VCaP (cell line): ENCODE measurements around the gene GATA6.

Source experiments
- H3K27ac ChIP-seq: fragments of 450-650 bp; 2 replicates; pipeline ENCODE4 v1.5.1; 2017
- CTCF ChIP-seq: fragments of 450-650 bp; conservative IDR thresholded peaks from 2 replicates; pipeline ENCODE4 v1.5.1; 2017; ENCODE audit warnings: mild to moderate bottlenecking, moderate library complexity

Gene GATA6

GRCh38 chr18:22167091-22167470 is 2.3 kb upstream of the GATA6 start:
- H3K27ac ChIP-seq, result no peak overlapping the region
- no peak for TF ChIP-seq CTCF

- peak overlapping the region; percentile 90; the same call in 1 of the 2 replicates for H3K27ac ChIP-seq
- no peak for TF ChIP-seq CTCF
These were observed 1.7 kb upstream of the GATA6 start for GRCh38 chr18:22167471-22168241.

- peak overlapping the region; percentile 90 for H3K27ac ChIP-seq
- peak; percentile 43; the same call in 1 of the 2 replicates for TF ChIP-seq CTCF
These were observed 948 bp upstream of the GATA6 start for GRCh38 chr18:22168360-22168921.

- H3K27ac ChIP-seq, result peak overlapping the region; percentile 90
These were observed 566 bp downstream of the GATA6 start for GRCh38 chr18:22169889-22170420.

GRCh38 chr18:22170421-22171257 is 1.2 kb downstream of the GATA6 start:
- peak overlapping the region; percentile 90 for H3K27ac ChIP-seq
- TF ChIP-seq CTCF, result no peak

More at GRCh38 chr18:22169889-22170420, 566 bp downstream of the GATA6 start:
- TF ChIP-seq CTCF, result no peak

GRCh38 chr18:22171258-22172119 is 2.1 kb downstream of the GATA6 start:
- peak overlapping the region; percentile 90 for H3K27ac ChIP-seq
- TF ChIP-seq CTCF, result no peak
